AG04449 (cell line): ENCODE data around the gene DCDC1.

Experiments used
- CTCF ChIA-PET: fragments of 350-600 bp; formaldehyde crosslinking; extraction: SDS; loops from one replicate; lab custom pipeline; 2021; ENCODE audit warnings: antibody characterized with exemption; lab: Yijun Ruan, JAX
- POLR2A ChIA-PET: fragments of 400-600, 350-600 bp; formaldehyde crosslinking; extraction: SDS; loops from one replicate; lab custom pipeline; 2020; ENCODE audit warnings: antibody characterized with exemption, inconsistent platforms; lab: Yijun Ruan, JAX
- DNase-seq: peaks from one replicate; pipeline ENCODE4 v3.0.0-alpha.2; 2010; ENCODE audit warnings: low read depth, low spot score
- H3K4me3 ChIP-seq: 2 replicates; pipeline ENCODE4 v1.5.1; 2011; ENCODE audit warnings: low read depth, mild to moderate bottlenecking, control low read depth, low read length
- CTCF ChIP-seq: IDR thresholded peaks from one replicate; pipeline ENCODE4 v1.5.1; 2011; ENCODE audit warnings: mild to moderate bottlenecking, moderate library complexity, low read length, control low read depth, inconsistent platforms; ENCODE audit not compliant: insufficient read depth; ENCODE audit errors: missing control alignments

Gene DCDC1

DNA sequence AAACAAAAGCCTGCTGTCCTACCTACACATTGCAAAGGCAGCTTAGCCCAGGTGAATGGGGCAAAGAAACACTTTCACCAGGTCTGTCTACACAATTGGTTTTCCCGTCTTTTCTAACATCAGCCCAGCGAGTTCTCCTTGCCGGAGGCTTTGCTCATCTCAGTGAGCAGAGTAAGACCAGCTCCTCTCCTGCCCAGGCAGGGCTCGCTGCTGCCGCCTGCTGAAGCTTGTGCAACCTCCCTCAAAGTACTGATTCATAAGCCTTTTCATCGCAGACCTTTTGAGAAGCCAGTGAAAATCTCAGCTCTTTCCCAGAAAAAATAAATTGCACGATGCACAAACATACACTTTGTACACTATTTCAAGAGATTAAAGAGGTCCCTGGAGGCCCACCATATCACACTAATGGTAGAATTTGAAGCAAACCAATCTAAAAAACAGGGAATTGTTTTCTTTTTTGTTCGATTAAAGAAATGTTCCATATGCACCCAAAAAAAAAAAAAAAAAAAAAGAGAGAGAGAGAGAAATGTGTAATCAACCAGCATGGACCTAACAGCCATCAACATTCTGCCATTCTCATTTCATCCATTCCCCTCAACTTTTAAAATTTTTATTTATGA, 455.3 kb downstream of the DCDC1 start:
- ChIA-PET CTCF (interaction anchor here (0.6 to 3.9 kb wide), 20 partner anchors 8 to 1571 kb away, joined by 3 to 43 read pairs (median 4); no protein-coding TSS in a partner anchor), POLR2A (no interaction called here)
- H3K4me3 ChIP-seq = no peak overlapping the region
- TF ChIP-seq CTCF = peak; percentile 76
- peak; percentile 12 for DNase-seq

DNA sequence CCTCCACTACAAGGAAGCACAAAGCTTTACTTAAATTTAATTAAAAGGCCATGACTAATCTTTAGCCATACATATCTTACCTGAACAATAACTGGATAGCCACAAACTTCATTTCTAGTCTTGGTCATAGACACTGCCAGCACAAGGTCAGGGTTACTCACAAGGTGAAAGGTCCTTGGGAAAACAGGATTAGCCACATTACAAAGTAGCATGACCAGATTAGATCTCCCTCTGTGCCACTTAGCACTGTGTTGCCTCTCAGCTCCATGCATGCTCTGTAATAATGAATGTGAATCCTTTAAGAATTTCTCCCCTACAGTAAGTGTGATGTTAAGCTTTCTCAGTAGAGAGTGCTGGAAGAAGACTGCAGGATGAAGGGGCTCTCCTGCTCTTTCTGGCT, 458.3 kb downstream of the DCDC1 start:
- DNase-seq = no peak
- H3K4me3 ChIP-seq = no peak overlapping the region
- ChIA-PET POLR2A (no interaction called here), CTCF (no interaction called here)
- TF ChIP-seq CTCF = no peak

DNA sequence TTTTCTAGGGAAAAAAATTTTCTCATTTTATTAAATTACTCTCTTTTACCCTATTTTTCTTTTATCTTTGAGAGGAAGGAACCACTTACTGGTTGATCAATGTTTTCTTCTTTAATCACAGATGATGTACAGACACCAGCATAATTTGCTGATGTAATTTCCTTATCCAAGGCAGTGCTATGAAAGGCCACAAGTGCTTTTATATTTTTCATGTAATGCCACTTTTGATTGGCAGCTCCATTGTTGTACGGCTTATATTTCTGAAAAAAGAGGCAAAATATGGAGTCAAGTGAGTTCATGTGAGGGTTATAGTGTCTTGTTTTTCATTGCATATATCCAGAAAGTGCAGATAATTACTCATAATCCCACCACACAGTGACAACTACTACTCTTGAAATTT, 460.7 kb downstream of the DCDC1 start:
- no peak overlapping the region for H3K4me3 ChIP-seq
- TF ChIP-seq CTCF = no peak
- no peak for DNase-seq
- CTCF ChIA-PET = no interaction called here
- POLR2A ChIA-PET = no interaction called here

- CTCF ChIA-PET = no interaction called here
- no peak for TF ChIP-seq CTCF
- POLR2A ChIA-PET = no interaction called here
- H3K4me3 ChIP-seq = no peak overlapping the region
- no peak for DNase-seq
These were observed 461.3 kb downstream of the DCDC1 start for GRCh38 chr11:30908272-30908671.

DNA sequence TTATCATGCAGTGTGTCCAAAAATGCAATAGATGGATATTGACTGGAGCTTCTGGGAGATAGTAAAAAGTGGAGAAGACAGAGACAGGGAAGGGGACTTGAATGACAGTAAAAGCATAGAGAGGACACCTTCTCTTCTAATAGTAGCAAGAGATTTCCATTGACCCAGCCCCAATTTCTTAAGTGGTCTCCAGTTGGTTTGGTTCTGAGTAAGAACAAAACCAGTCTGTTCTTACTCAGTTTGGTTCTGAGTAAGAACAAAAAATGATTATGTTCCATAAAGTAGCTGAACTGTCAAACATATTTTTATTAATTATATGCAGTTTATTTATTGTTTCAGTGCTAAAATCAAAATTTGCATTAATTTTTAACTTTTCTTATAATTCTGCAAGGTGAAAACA, 466.6 kb downstream of the DCDC1 start:
- TF ChIP-seq CTCF = no peak
- no peak for DNase-seq
- ChIA-PET CTCF (interaction anchor here (1.2 to 2.5 kb wide), 2 partner anchors 11 to 18 kb away, joined by 3 to 8 read pairs; no protein-coding TSS in a partner anchor), POLR2A (no interaction called here)
- no peak overlapping the region for H3K4me3 ChIP-seq

GRCh38 chr11:30895046-30895445, 474.5 kb downstream of the DCDC1 start:
- no peak for DNase-seq
- ChIA-PET POLR2A (no interaction called here), CTCF (interaction anchor here (1.0 kb wide), 1 partner anchor 19 kb away, joined by 5 read pairs; no protein-coding TSS in a partner anchor)
- H3K4me3 ChIP-seq = no peak overlapping the region
- no peak for TF ChIP-seq CTCF
